Measurements from ENCODE around the gene MOV10L1.

Gene MOV10L1

DNA sequence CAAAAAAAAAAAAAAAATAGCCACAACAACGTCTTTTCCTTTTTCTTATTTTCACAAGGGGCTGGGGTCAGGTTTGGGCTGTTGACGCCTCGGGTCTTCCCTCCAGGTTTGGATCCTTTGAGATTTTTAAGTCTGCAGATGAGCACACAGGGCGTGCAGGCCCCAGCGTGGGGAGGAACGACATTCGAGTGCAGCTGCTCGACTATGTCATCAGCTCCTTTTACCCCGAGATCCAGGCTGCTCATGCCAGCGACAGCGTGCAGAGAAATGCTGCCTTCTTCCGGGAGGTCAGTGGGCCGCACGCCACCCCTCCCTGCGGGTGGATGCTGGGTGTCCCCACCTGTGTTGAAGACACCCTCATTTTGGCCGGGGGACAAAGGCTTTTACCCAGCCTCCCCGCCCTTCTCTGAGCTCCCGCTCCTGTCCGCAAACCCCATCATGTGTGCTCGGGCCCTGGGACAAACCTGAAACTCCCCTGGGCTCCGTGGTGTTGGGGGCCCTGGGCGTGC is 118.7 kb downstream of the MOV10L1 start:
- WGBS (ENCODE audit: extremely low coverage, insufficient coverage, low lambda C conversion rate), result no CpG with 5 or more reads among the region's 22 CpGs
- no peak overlapping the region for H3K27ac ChIP-seq (ENCODE audit: low read depth, low read length)
- no peak overlapping the region for H4K5ac ChIP-seq (ENCODE audit: low read length)
- H2BK5ac ChIP-seq (ENCODE audit: low read length), result no peak overlapping the region
- no peak overlapping the region for H3K23ac ChIP-seq (ENCODE audit: low read length)
- H4K8ac ChIP-seq (ENCODE audit: low read depth, low read length), result no peak overlapping the region
- no peaks in the 10 kb centered on the region for H3K27me3 ChIP-seq (ENCODE audit: insufficient read depth, low read length, poor library complexity)
- H3K36me3 ChIP-seq (ENCODE audit: control insufficient read depth, insufficient read depth, low read length), result peaks cover 2% of the 10 kb centered on the region
- no peak overlapping the region for H2BK15ac ChIP-seq (replicated peaks; ENCODE audit: low read depth)
- no peak overlapping the region for H3K18ac ChIP-seq (ENCODE audit: low read length)
- H3K79me1 ChIP-seq (ENCODE audit: low read length), result peaks cover 3% of the 10 kb centered on the region
- H3K79me2 ChIP-seq (ENCODE audit: control insufficient read depth, insufficient read depth, low read length), result no peaks in the 10 kb centered on the region
- H3K4ac ChIP-seq (ENCODE audit: low read depth, low read length), result no peak overlapping the region
- no peaks in the 10 kb centered on the region for H3K4me1 ChIP-seq (ENCODE audit: control insufficient read depth, low read depth, low read length)
- no peak overlapping the region for H3K4me2 ChIP-seq (ENCODE audit: low read length)
- H3K4me3 ChIP-seq (ENCODE audit: low read length), result no peak overlapping the region
- DNase-seq, result no peak
- H3K9ac ChIP-seq (ENCODE audit: low read length), result no peak overlapping the region
- H2AK5ac ChIP-seq (ENCODE audit: low read length), result no peak overlapping the region
- H2BK120ac ChIP-seq (ENCODE audit: low read depth, low read length), result no peak overlapping the region
- no peak overlapping the region for H3K56ac ChIP-seq (ENCODE audit: low read length)

DNA sequence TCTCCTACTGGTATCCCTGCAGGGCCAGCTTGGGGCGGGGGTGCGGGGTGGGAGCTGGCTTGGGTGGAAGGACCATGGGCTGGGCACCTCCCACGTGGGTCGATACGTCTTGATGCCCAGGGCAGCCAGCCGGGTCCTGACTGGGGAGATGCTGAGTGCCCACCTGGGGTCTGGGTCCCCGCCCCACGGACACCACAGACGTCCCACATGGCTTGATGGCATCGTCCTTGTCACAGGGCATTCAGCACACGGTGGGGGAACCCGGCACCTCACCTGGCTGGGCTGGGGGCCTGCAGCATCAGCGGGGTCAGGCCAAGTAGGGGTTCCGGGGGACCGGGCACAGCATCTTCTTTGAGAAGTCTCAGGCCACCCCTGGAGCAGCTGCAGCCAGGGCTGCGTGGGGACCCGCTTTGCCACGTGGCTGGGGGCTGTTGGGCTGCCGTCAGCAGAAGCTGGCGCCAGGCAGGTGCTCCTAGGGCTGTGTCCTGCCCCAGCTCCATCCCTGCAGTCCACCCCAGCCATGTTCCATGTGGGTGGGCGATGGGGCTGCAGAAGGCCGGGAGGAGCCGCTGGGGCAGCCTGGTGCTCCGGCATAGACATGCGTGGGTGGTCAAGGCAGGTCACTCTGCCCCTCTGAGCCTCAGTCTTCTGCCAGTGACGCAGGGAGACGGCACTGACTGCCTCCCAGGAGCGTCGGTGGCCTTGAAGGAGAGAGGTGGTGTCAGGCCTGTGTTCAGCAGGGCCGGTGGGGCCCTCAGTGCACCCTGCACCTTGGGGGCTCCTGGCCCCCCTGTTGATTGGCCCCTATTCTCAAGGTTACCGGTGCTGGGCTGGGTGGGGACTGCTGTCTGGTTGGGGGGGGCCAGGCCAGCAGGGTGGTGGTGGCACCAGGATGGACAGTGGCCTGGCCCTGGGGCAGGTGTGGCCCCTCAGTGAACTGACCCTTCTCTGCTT is 119.4 kb downstream of the MOV10L1 start:
- DNase-seq, result no peak
- Histone ChIP-seq H3K36me3 (ENCODE audit: control insufficient read depth, insufficient read depth, low read length) (peaks cover 2% of the 10 kb centered on the region), H4K8ac (ENCODE audit: low read depth, low read length) (no peak overlapping the region)

DNA sequence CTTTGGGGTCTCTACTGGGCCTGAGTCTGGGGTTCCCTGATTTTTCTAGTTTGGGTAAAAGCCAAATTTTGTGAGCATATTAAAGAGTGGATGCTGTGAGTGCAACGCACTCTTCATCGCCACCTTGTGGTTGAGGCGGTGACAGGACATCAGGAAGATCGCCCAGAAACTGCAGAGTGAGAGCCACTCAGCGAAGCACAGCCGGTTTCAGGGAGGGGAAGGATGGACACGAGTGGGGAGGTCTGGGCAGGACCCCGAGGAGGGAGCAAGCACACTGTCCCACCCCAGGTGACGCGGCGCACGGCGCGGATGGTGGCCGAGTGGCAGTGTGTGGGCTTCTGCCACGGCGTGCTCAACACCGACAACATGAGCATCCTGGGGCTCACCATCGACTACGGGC is 120.1 kb downstream of the MOV10L1 start:
- Histone ChIP-seq H3K4ac (ENCODE audit: low read depth, low read length) (no peak overlapping the region), H2BK5ac (ENCODE audit: low read length) (no peak overlapping the region), H3K27ac (ENCODE audit: low read depth, low read length) (no peak overlapping the region), H3K4me1 (ENCODE audit: control insufficient read depth, low read depth, low read length) (no peaks in the 10 kb centered on the region), H4K8ac (ENCODE audit: low read depth, low read length) (no peak overlapping the region), H3K36me3 (ENCODE audit: control insufficient read depth, insufficient read depth, low read length) (peaks cover 2% of the 10 kb centered on the region), H2AK5ac (ENCODE audit: low read length) (no peak overlapping the region), H3K18ac (ENCODE audit: low read length) (no peak overlapping the region), H3K56ac (ENCODE audit: low read length) (no peak overlapping the region), H3K4me3 (ENCODE audit: low read length) (no peak overlapping the region), H3K23ac (ENCODE audit: low read length) (no peak overlapping the region), H2BK15ac (replicated peaks; ENCODE audit: low read depth) (no peak overlapping the region), H3K27me3 (ENCODE audit: insufficient read depth, low read length, poor library complexity) (no peaks in the 10 kb centered on the region), H3K9ac (ENCODE audit: low read length) (no peak overlapping the region), H4K5ac (ENCODE audit: low read length) (no peak overlapping the region), H2BK120ac (ENCODE audit: low read depth, low read length) (no peak overlapping the region), H3K79me2 (ENCODE audit: control insufficient read depth, insufficient read depth, low read length) (no peaks in the 10 kb centered on the region), H3K4me2 (ENCODE audit: low read length) (no peak overlapping the region), H3K79me1 (ENCODE audit: low read length) (peaks cover 1% of the 10 kb centered on the region)
- no CpG with 5 or more reads among the region's 20 CpGs for WGBS (ENCODE audit: extremely low coverage, insufficient coverage, low lambda C conversion rate)
- DNase-seq, result peak; percentile 52

More for the DNA sequence above, 119.4 kb downstream of the MOV10L1 start:
- H3K4me3 ChIP-seq (ENCODE audit: low read length), result no peak overlapping the region
- H3K27me3 ChIP-seq (ENCODE audit: insufficient read depth, low read length, poor library complexity), result no peaks in the 10 kb centered on the region
- H3K4me2 ChIP-seq (ENCODE audit: low read length), result no peak overlapping the region
- H3K4me1 ChIP-seq (ENCODE audit: control insufficient read depth, low read depth, low read length), result no peaks in the 10 kb centered on the region
- H2BK15ac ChIP-seq (replicated peaks; ENCODE audit: low read depth), result no peak overlapping the region
- H2AK5ac ChIP-seq (ENCODE audit: low read length), result no peak overlapping the region
- H3K79me2 ChIP-seq (ENCODE audit: control insufficient read depth, insufficient read depth, low read length), result no peaks in the 10 kb centered on the region
- no peak overlapping the region for H3K18ac ChIP-seq (ENCODE audit: low read length)
- no peak overlapping the region for H3K27ac ChIP-seq (ENCODE audit: low read depth, low read length)
- H3K23ac ChIP-seq (ENCODE audit: low read length), result no peak overlapping the region
- no peak overlapping the region for H3K9ac ChIP-seq (ENCODE audit: low read length)
- no peak overlapping the region for H3K56ac ChIP-seq (ENCODE audit: low read length)
- no peak overlapping the region for H3K4ac ChIP-seq (ENCODE audit: low read depth, low read length)
- no peak overlapping the region for H4K5ac ChIP-seq (ENCODE audit: low read length)
- H2BK120ac ChIP-seq (ENCODE audit: low read depth, low read length), result no peak overlapping the region
- H3K79me1 ChIP-seq (ENCODE audit: low read length), result peaks cover 1% of the 10 kb centered on the region
- no peak overlapping the region for H2BK5ac ChIP-seq (ENCODE audit: low read length)
- WGBS (ENCODE audit: extremely low coverage, insufficient coverage, low lambda C conversion rate), result no CpG with 5 or more reads among the region's 31 CpGs

DNA sequence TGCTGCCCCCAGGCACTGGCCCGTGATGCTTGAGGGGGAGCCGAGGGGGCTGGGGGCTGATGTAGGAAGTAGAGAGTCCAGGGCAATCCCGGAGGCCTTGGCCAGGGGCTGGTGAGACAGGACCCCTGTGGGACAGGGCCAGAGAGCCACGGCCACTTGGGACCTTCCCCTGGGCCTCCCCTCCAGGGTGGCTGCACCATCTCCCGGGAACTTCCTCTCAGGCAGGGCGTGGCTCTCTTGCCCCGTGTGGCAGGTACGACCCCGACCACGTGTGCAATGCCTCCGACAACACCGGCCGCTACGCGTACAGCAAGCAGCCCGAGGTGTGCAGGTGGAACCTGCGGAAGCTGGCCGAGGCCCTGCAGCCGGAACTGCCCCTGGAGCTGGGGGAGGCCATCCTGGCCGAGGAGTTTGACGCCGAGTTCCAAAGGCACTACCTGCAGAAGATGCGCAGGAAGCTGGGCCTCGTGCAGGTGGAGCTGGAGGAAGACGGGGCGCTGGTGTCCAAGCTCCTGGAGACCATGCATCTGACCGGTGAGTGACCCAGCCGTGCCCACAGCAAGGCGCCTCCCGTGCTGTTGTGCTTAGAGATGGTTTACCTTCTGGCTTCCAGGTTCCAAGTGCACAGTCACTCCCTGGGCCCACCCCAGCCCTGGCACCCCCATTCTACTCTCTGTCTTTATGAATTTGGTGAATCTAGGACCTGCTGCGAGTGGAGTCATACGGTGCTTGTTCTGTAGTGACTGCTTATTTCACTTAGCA is 120.8 kb downstream of the MOV10L1 start:
- no CpG with 5 or more reads among the region's 32 CpGs for WGBS (ENCODE audit: extremely low coverage, insufficient coverage, low lambda C conversion rate)
- H3K9ac ChIP-seq (ENCODE audit: low read length), result no peak overlapping the region
- no peak overlapping the region for H3K18ac ChIP-seq (ENCODE audit: low read length)
- no peak overlapping the region for H4K8ac ChIP-seq (ENCODE audit: low read depth, low read length)
- no peak for DNase-seq
- H3K27ac ChIP-seq (ENCODE audit: low read depth, low read length), result no peak overlapping the region
- no peaks in the 10 kb centered on the region for H3K27me3 ChIP-seq (ENCODE audit: insufficient read depth, low read length, poor library complexity)
- peaks cover 1% of the 10 kb centered on the region for H3K79me1 ChIP-seq (ENCODE audit: low read length)
- peaks cover 2% of the 10 kb centered on the region for H3K36me3 ChIP-seq (ENCODE audit: control insufficient read depth, insufficient read depth, low read length)
- H4K5ac ChIP-seq (ENCODE audit: low read length), result no peak overlapping the region
- H3K56ac ChIP-seq (ENCODE audit: low read length), result no peak overlapping the region
- no peak overlapping the region for H2AK5ac ChIP-seq (ENCODE audit: low read length)
- H2BK15ac ChIP-seq (replicated peaks; ENCODE audit: low read depth), result no peak overlapping the region
- H3K4me3 ChIP-seq (ENCODE audit: low read length), result no peak overlapping the region
- no peak overlapping the region for H2BK5ac ChIP-seq (ENCODE audit: low read length)
- no peak overlapping the region for H2BK120ac ChIP-seq (ENCODE audit: low read depth, low read length)
- H3K4me2 ChIP-seq (ENCODE audit: low read length), result no peak overlapping the region
- H3K79me2 ChIP-seq (ENCODE audit: control insufficient read depth, insufficient read depth, low read length), result no peaks in the 10 kb centered on the region
- H3K4me1 ChIP-seq (ENCODE audit: control insufficient read depth, low read depth, low read length), result no peaks in the 10 kb centered on the region
- H3K23ac ChIP-seq (ENCODE audit: low read length), result no peak overlapping the region
- no peak overlapping the region for H3K4ac ChIP-seq (ENCODE audit: low read depth, low read length)

DNA sequence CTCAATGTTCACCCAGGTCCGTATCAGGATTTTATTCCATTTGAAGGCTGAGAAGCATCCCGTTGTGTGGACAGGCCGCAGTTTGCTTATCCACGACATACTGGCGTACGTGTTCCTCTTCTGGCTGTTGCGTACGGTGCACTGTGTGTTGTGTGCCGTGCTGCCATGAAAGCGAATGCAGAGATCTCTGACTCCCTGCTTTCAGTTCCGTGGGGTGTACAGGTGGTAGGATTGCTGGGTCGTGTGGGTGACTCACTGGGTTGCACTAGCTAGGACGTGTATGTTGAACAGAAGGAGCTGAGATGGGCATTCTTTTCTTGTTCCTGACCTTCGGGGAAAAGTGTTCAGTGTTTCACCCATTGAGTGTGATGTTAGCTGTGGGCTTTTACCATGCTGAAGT is 121.3 kb downstream of the MOV10L1 start:
- no peaks in the 10 kb centered on the region for H3K4me1 ChIP-seq (ENCODE audit: control insufficient read depth, low read depth, low read length)
- no peak overlapping the region for H3K56ac ChIP-seq (ENCODE audit: low read length)
- no peak overlapping the region for H3K4me3 ChIP-seq (ENCODE audit: low read length)
- no peak overlapping the region for H3K4me2 ChIP-seq (ENCODE audit: low read length)
- H2BK15ac ChIP-seq (replicated peaks; ENCODE audit: low read depth), result no peak overlapping the region
- no peak overlapping the region for H3K18ac ChIP-seq (ENCODE audit: low read length)
- H2BK120ac ChIP-seq (ENCODE audit: low read depth, low read length), result no peak overlapping the region
- H3K79me1 ChIP-seq (ENCODE audit: low read length), result peaks cover 1% of the 10 kb centered on the region
- H3K4ac ChIP-seq (ENCODE audit: low read depth, low read length), result no peak overlapping the region
- no peak overlapping the region for H3K23ac ChIP-seq (ENCODE audit: low read length)
- H3K9ac ChIP-seq (ENCODE audit: low read length), result no peak overlapping the region
- H2BK5ac ChIP-seq (ENCODE audit: low read length), result no peak overlapping the region
- no CpG with 5 or more reads among the region's 14 CpGs for WGBS (ENCODE audit: extremely low coverage, insufficient coverage, low lambda C conversion rate)
- H4K8ac ChIP-seq (ENCODE audit: low read depth, low read length), result no peak overlapping the region
- H3K79me2 ChIP-seq (ENCODE audit: control insufficient read depth, insufficient read depth, low read length), result no peaks in the 10 kb centered on the region
- DNase-seq, result no peak
- no peak overlapping the region for H3K27ac ChIP-seq (ENCODE audit: low read depth, low read length)
- no peak overlapping the region for H4K5ac ChIP-seq (ENCODE audit: low read length)
- no peak overlapping the region for H2AK5ac ChIP-seq (ENCODE audit: low read length)
- peaks cover 3% of the 10 kb centered on the region for H3K36me3 ChIP-seq (ENCODE audit: control insufficient read depth, insufficient read depth, low read length)
- no peaks in the 10 kb centered on the region for H3K27me3 ChIP-seq (ENCODE audit: insufficient read depth, low read length, poor library complexity)

Measured in mesendoderm (in vitro differentiated cells).